SU-DHL-6 (cell line): Measurements from ENCODE around the gene MCOLN1.

Experiments
- H2AFZ ChIP-seq: fragments of 200-600 bp; sonication (generic); 2 replicates; pipeline ENCODE4 v1.6.1; 2014; ENCODE audit warnings: low read depth, mild to moderate bottlenecking, moderate library complexity, mixed read lengths, antibody characterized with exemption, low read length; ENCODE audit not compliant: severe bottlenecking
- H3F3A ChIP-seq: fragments of 200-600 bp; shearing (Covaris generic); 2 replicates; pipeline ENCODE4 v1.6.0; 2016; ENCODE audit warnings: antibody characterized with exemption, mild to moderate bottlenecking; ENCODE audit not compliant: insufficient read depth
- H3K27ac ChIP-seq: fragments of 200-600 bp; sonication (generic); 2 replicates; pipeline ENCODE4 v1.5.1; 2016; ENCODE audit warnings: low read depth, mild to moderate bottlenecking, low read length, moderate library complexity, mixed read lengths
- H3K27me3 ChIP-seq: fragments of 200-600 bp; sonication (generic), shearing (Covaris generic); 2 replicates; pipeline ENCODE4 v1.6.0; 2014; ENCODE audit warnings: mild to moderate bottlenecking, low read length
- H3K36me3 ChIP-seq: fragments of 200-600 bp; sonication (generic); 2 replicates; pipeline ENCODE4 v1.6.1; 2014; ENCODE audit warnings: mild to moderate bottlenecking, low read length, mixed read lengths
- H3K4me2 ChIP-seq: fragments of 300-600, 200-600 bp; shearing (Covaris generic), sonication (generic); 2 replicates; pipeline ENCODE4 v1.6.0; 2014; ENCODE audit warnings: low read length, low read depth, mild to moderate bottlenecking; ENCODE audit not compliant: poor library complexity, severe bottlenecking
- H3K4me3 ChIP-seq: fragments of 200-600 bp; sonication (generic); 2 replicates; pipeline ENCODE4 v1.5.1; 2014; ENCODE audit warnings: antibody characterized with exemption, low read length, mild to moderate bottlenecking, mixed read lengths; ENCODE audit not compliant: insufficient read depth, poor library complexity, severe bottlenecking
- H3K79me2 ChIP-seq: fragments of 200-600 bp; sonication (generic); 2 replicates; pipeline ENCODE4 v1.6.1; 2014; ENCODE audit warnings: mild to moderate bottlenecking, low read length, moderate library complexity; ENCODE audit not compliant: insufficient read depth
- H3K9ac ChIP-seq: fragments of 200-600 bp; sonication (generic); 2 replicates; pipeline ENCODE4 v1.7.0; 2014; ENCODE audit warnings: mild to moderate bottlenecking, low read length
- H3K9me2 ChIP-seq: fragments of 200-600 bp; sonication (generic); replicated peaks from 2 replicates; pipeline ENCODE4 v1.6.1; 2014; ENCODE audit warnings: low read length; ENCODE audit not compliant: insufficient read depth
- H3K9me3 ChIP-seq: fragments of 200-600 bp; sonication (generic); 2 replicates; pipeline ENCODE4 v1.6.1; 2014; ENCODE audit warnings: low read length, mixed read lengths; ENCODE audit not compliant: insufficient read depth
- H4K20me1 ChIP-seq: fragments of 200-600 bp; sonication (generic); 2 replicates; pipeline ENCODE4 v1.6.1; 2014; ENCODE audit warnings: low read depth, mild to moderate bottlenecking, antibody characterized with exemption, low read length, moderate library complexity, mixed read lengths
- EZH2phosphoT487 ChIP-seq: fragments of 200-600 bp; sonication (generic), shearing (Covaris generic); conservative IDR thresholded peaks from 2 replicates; pipeline ENCODE4 v1.6.1; 2018; ENCODE audit warnings: mild to moderate bottlenecking, antibody characterized with exemption, low read length, moderate library complexity, mixed read lengths
- TF ChIP-seq, protein P1 (sequence below): fragments of 200-600 bp; sonication (generic); IDR thresholded peaks from one replicate; pipeline ENCODE4 v1.5.1; 2017; ENCODE audit warnings: antibody characterized with exemption, mild to moderate bottlenecking, low read length, moderate library complexity; ENCODE audit not compliant: insufficient read depth, poor library complexity, severe bottlenecking

MCOLN1 gene

GRCh38 chr19:7488736-7489353 is 33.6 kb upstream of the MCOLN1 start, which contains the start of gene PEX11G:
TSS of gene PEX11G (minus strand) at chr19:7489035. CDS start at chr19:7489010, 25 bp downstream.
- Histone ChIP-seq H3K79me2 (no peaks in the 10 kb centered on the region), H3K4me2 (peak within 1 kb of the TSS; percentile 20), H3K27me3 (no peaks in the 10 kb centered on the region), H3K9me2 (no peaks in the 10 kb centered on the region), H3K27ac (no peak within 1 kb of the TSS), H2AFZ (no peak within 1 kb of the TSS), H3K36me3 (no peaks in the 10 kb centered on the region), H3K9ac (no peak within 1 kb of the TSS), H3F3A (no peaks in the 10 kb centered on the region), H3K4me3 (no peak within 1 kb of the TSS), H3K9me3 (no peaks in the 10 kb centered on the region), H4K20me1 (no peaks in the 10 kb centered on the region)
- no peak for TF ChIP-seq EZH2phosphoT487
- TF ChIP-seq, protein P1, sequence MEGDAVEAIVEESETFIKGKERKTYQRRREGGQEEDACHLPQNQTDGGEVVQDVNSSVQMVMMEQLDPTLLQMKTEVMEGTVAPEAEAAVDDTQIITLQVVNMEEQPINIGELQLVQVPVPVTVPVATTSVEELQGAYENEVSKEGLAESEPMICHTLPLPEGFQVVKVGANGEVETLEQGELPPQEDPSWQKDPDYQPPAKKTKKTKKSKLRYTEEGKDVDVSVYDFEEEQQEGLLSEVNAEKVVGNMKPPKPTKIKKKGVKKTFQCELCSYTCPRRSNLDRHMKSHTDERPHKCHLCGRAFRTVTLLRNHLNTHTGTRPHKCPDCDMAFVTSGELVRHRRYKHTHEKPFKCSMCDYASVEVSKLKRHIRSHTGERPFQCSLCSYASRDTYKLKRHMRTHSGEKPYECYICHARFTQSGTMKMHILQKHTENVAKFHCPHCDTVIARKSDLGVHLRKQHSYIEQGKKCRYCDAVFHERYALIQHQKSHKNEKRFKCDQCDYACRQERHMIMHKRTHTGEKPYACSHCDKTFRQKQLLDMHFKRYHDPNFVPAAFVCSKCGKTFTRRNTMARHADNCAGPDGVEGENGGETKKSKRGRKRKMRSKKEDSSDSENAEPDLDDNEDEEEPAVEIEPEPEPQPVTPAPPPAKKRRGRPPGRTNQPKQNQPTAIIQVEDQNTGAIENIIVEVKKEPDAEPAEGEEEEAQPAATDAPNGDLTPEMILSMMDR = no peak

- H3K27me3 ChIP-seq = no peaks in the 10 kb centered on the region
- no peaks in the 10 kb centered on the region for H3K9me3 ChIP-seq
- no peaks in the 10 kb centered on the region for H3F3A ChIP-seq
- no peak overlapping the region for H2AFZ ChIP-seq
- no peaks in the 10 kb centered on the region for H3K9me2 ChIP-seq
- H3K36me3 ChIP-seq = no peaks in the 10 kb centered on the region
- no peaks in the 10 kb centered on the region for H3K79me2 ChIP-seq
- TF ChIP-seq, protein P1 = no peak
- no peak for TF ChIP-seq EZH2phosphoT487
- H3K27ac ChIP-seq = no peak overlapping the region
- no peaks in the 10 kb centered on the region for H4K20me1 ChIP-seq
- no peak overlapping the region for H3K9ac ChIP-seq
- no peak overlapping the region for H3K4me3 ChIP-seq
- no peak overlapping the region for H3K4me2 ChIP-seq
These were observed 32.8 kb upstream of the MCOLN1 start for GRCh38 chr19:7489609-7490044.

- Histone ChIP-seq H2AFZ (no peak overlapping the region), H3K9ac (no peak overlapping the region), H3K4me2 (no peak overlapping the region)
These were observed 30.3 kb upstream of the MCOLN1 start for GRCh38 chr19:7492142-7492541.

More at GRCh38 chr19:7492142-7492541, 30.3 kb upstream of the MCOLN1 start:
- Histone ChIP-seq H3K27ac (no peak overlapping the region), H3F3A (no peaks in the 10 kb centered on the region), H3K9me2 (no peaks in the 10 kb centered on the region), H3K79me2 (no peaks in the 10 kb centered on the region), H4K20me1 (no peaks in the 10 kb centered on the region), H3K27me3 (no peaks in the 10 kb centered on the region), H3K36me3 (no peaks in the 10 kb centered on the region), H3K4me3 (no peak overlapping the region), H3K9me3 (no peaks in the 10 kb centered on the region)
- TF ChIP-seq, protein P1 = no peak
- TF ChIP-seq EZH2phosphoT487 = no peak
